ENCODE results near the gene CRISP3.

Gene CRISP3

DNA sequence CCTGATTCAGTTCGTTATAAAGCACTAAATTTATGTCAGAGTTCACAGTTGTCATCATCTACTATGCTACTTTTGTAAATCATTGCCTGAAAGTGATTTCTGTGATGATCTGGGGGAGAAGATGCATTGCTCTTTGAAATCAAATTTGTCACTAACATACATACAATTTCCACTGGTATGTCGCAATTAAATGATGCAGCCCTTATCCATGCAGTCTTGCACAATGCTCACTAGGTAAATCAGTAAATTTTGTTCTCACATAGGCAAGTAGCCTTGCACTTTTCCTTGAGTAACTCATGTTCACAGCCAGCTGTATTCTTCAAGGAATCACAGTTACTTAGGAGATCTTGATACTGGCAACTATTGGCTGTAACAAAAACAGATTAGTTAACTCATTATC lies 51.7 kb downstream of the CRISP3 start:
- no peak for DNase-seq (ENCODE audit: low read depth, low spot score)
